Measurements from ENCODE around the gene SLC16A1. TPM values are rescaled to one million over a fixed set of nuclear protein-coding genes. Genes with fewer than 3 reads are reported as not detected.

The SLC16A1 gene
- total and polyA plus RNA-seq, 2 of the 8 experiments (the other 6 are each of a cell fraction or from before 2014, with no cell fraction given) = 435 to 545 TPM

- no peak overlapping the region for H3K18ac ChIP-seq (ENCODE audit: extremely low read depth, low read length)
- H3K36me3 ChIP-seq (ENCODE audit: control insufficient read depth in 2 of 4, insufficient read depth in 4 of 4, low read length in 3 of 4) = peaks cover 0 to 32% (median 2%) of the 10 kb centered on the region in 4 experiments; a peak in 4 of 8 replicates
- H3K4ac ChIP-seq (replicated peaks; ENCODE audit: insufficient read length, low read depth, low read length) = no peak overlapping the region
- no peak overlapping the region for H4K91ac ChIP-seq (replicated peaks; ENCODE audit: insufficient read length, low read length)
- H4K8ac ChIP-seq (ENCODE audit: extremely low read depth, insufficient read depth, low read length) = no peak overlapping the region
- H4K20me1 ChIP-seq (replicated peaks in 1 of 2; ENCODE audit: control insufficient read depth in 1 of 2, insufficient read depth in 2 of 2, low read length in 2 of 2) = peaks cover 14 to 18% of the 10 kb centered on the region in 2 experiments
- H3K79me1 ChIP-seq (ENCODE audit: low read depth, low read length) = no peaks in the 10 kb centered on the region
- H2BK15ac ChIP-seq (ENCODE audit: low read length) = no peak overlapping the region
- peaks cover 48 to 100% of the 10 kb centered on the region in 2 experiments for H3K79me2 ChIP-seq (ENCODE audit: control insufficient read depth in 1 of 2, insufficient read depth in 2 of 2, low read length in 2 of 2)
- H2BK20ac ChIP-seq (ENCODE audit: low read length) = no peak overlapping the region
- CTCF ChIA-PET (ENCODE audit: partially characterized antibody) = interaction anchor here (1.9 kb wide), 1 partner anchor 108 kb away, joined by 6 read pairs; no protein-coding TSS in a partner anchor
- H4K5ac ChIP-seq (ENCODE audit: insufficient read length, low read depth, low read length) = no peak overlapping the region
- H2BK5ac ChIP-seq (ENCODE audit: low read depth, low read length) = no peak overlapping the region
- H3K4me1 ChIP-seq (replicated peaks in 1 of 4; ENCODE audit: control insufficient read depth in 3 of 4, insufficient read depth in 4 of 4, low read length in 3 of 4) = peaks cover 0 to 3% (median 1%) of the 10 kb centered on the region in 4 experiments; a peak in 3 of 7 replicates
- H3K56ac ChIP-seq (replicated peaks; ENCODE audit: insufficient read length, low read depth, low read length) = no peak overlapping the region
- H2AFZ ChIP-seq (ENCODE audit: low read length) = no peak overlapping the region
- H2BK120ac ChIP-seq (replicated peaks; ENCODE audit: low read depth, low read length) = no peak overlapping the region
- no peaks in the 10 kb centered on the region for H3K23me2 ChIP-seq (ENCODE audit: low read depth, low read length)
- H3K4me3 ChIP-seq (ENCODE audit: extremely low read depth in 1 of 4, insufficient read depth in 2 of 4, low read depth in 3 of 4, low read length in 4 of 4) = no peak overlapping the region
- WGBS, 2 experiments (ENCODE audit: extremely low coverage in 1 of 2, insufficient coverage in 1 of 2, insufficient read length in 1 of 2, insufficient replicate concordance in 2 of 2, low coverage in 1 of 2, low lambda C conversion rate in 2 of 2, missing lambda C conversion rate in 1 of 2) = 87% methylated on average over 3 of the region's 3 CpGs; no CpG with 5 or more reads in 1 of the 2 experiments
- no peaks in the 10 kb centered on the region for H3K27me3 ChIP-seq (replicated peaks in 1 of 4; ENCODE audit: control insufficient read depth in 3 of 4, extremely low read depth in 1 of 4, insufficient read depth in 3 of 4, low read length in 3 of 4)
- no peak overlapping the region for H3K9ac ChIP-seq (replicated peaks in 1 of 4; ENCODE audit: extremely low read depth in 1 of 4, low read depth in 3 of 4, low read length in 3 of 4)
- H3K9me3 ChIP-seq (ENCODE audit: insufficient read depth in 2 of 2, low read depth in 1 of 2, low read length in 1 of 2) = no peaks in the 10 kb centered on the region
- DNase-seq (ENCODE audit: low read depth in 1 of 2, low spot score in 2 of 2) = no peak
- POLR2A ChIA-PET (ENCODE audit: partially characterized antibody) = interaction anchor here (0.7 to 6.8 kb wide), 6 partner anchors 12 to 138 kb away, joined by 3 to 40 read pairs (median 4); partner anchors contain the start of gene LRIG2
- H3K4me2 ChIP-seq (ENCODE audit: insufficient read depth in 1 of 2, low read depth in 2 of 2, low read length in 2 of 2) = no peak overlapping the region
- H2BK12ac ChIP-seq (ENCODE audit: low read depth, low read length) = no peak overlapping the region
- FAIRE-seq = no peak
- H3K27ac ChIP-seq (ENCODE audit: low read depth, low read length) = no peak overlapping the region
- no peak overlapping the region for H3K14ac ChIP-seq (ENCODE audit: insufficient read length)
- H2AK5ac ChIP-seq (ENCODE audit: low read depth, low read length) = no peak overlapping the region
- no peak overlapping the region for H3K23ac ChIP-seq (ENCODE audit: insufficient read length)
- TF ChIP-seq BCL11A (IDR thresholded peaks at IDR 0.05; ENCODE audit: low read depth in 2 of 2, low read length in 2 of 2) (no peak), SIRT6 (IDR thresholded peaks at IDR 0.05; ENCODE audit: low read length) (no peak), KDM1A (IDR thresholded peaks at IDR 0.05; ENCODE audit: borderline replicate concordance, low read length) (no peak), EGR1 (IDR thresholded peaks at IDR 0.05; ENCODE audit: borderline replicate concordance, low read depth, low read length) (no peak), SP4 (IDR thresholded peaks at IDR 0.05; ENCODE audit: low read length) (no peak), ATF3 (IDR thresholded peaks at IDR 0.05; ENCODE audit: insufficient read depth, low read depth, low read length) (no peak), SUZ12 (IDR thresholded peaks at IDR 0.05; ENCODE audit: low read length) (no peak), MAFK (IDR thresholded peaks at IDR 0.05; ENCODE audit: low read depth, low read length) (no peak), POU5F1 (IDR thresholded peaks at IDR 0.05; ENCODE audit: low read depth, low read length) (no peak), SP1 (IDR thresholded peaks at IDR 0.05; ENCODE audit: low read depth, low read length) (no peak)
- TF ChIP-seq, protein P1, sequence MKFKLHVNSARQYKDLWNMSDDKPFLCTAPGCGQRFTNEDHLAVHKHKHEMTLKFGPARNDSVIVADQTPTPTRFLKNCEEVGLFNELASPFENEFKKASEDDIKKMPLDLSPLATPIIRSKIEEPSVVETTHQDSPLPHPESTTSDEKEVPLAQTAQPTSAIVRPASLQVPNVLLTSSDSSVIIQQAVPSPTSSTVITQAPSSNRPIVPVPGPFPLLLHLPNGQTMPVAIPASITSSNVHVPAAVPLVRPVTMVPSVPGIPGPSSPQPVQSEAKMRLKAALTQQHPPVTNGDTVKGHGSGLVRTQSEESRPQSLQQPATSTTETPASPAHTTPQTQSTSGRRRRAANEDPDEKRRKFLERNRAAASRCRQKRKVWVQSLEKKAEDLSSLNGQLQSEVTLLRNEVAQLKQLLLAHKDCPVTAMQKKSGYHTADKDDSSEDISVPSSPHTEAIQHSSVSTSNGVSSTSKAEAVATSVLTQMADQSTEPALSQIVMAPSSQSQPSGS (IDR thresholded peaks at IDR 0.05; ENCODE audit: low read length) = no peak
- TF ChIP-seq, protein P2, sequence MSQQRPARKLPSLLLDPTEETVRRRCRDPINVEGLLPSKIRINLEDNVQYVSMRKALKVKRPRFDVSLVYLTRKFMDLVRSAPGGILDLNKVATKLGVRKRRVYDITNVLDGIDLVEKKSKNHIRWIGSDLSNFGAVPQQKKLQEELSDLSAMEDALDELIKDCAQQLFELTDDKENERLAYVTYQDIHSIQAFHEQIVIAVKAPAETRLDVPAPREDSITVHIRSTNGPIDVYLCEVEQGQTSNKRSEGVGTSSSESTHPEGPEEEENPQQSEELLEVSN (IDR thresholded peaks at IDR 0.05) = no peak
Measured at GRCh38 chr1:112934577-112934976, 21.4 kb downstream of the SLC16A1 start.

Data from H1 (cell line).